Mucosa of rectum (tissue), 2 donors: ENCODE data around the gene SYT13.

Experiments
- H3K27ac ChIP-seq, 2 donors: one replicate each; pipeline ENCODE4 v1.7.0; 2013; ENCODE audit warnings: inconsistent platforms in 2 of 2, low read depth in 2 of 2, low read length in 2 of 2
- H3K27me3 ChIP-seq, 2 donors: one replicate each; pipeline ENCODE4 v1.7.0; 2013; ENCODE audit warnings: low read length in 2 of 2; ENCODE audit not compliant: control insufficient read depth in 2 of 2, insufficient read depth in 2 of 2
- H3K36me3 ChIP-seq, 2 donors: one replicate each; pipeline ENCODE4 v1.7.0; 2013; ENCODE audit warnings: low read length in 2 of 2; ENCODE audit not compliant: control insufficient read depth in 2 of 2, insufficient read depth in 2 of 2
- H3K4me1 ChIP-seq, 2 donors: one replicate each; pipeline ENCODE4 v1.7.0; 2013; ENCODE audit warnings: low read length in 2 of 2, mild to moderate bottlenecking in 1 of 2; ENCODE audit not compliant: control insufficient read depth in 2 of 2, insufficient read depth in 2 of 2
- H3K4me3 ChIP-seq, 2 donors: one replicate each; pipeline ENCODE4 v1.7.0; 2013; ENCODE audit warnings: low read length in 2 of 2
- H3K9ac ChIP-seq, 2 donors: one replicate each; pipeline ENCODE4 v1.7.0; 2013; ENCODE audit warnings: low read length in 2 of 2, low read depth in 1 of 2, mild to moderate bottlenecking in 1 of 2
- H3K9me3 ChIP-seq, 2 donors: one replicate each; pipeline ENCODE4 v1.7.0; 2013; ENCODE audit warnings: low read length in 2 of 2; ENCODE audit not compliant: control insufficient read depth in 2 of 2
- donor health status: healthy.
- donor health status: Normal muscosa, but diverticular disease.

SYT13 gene

DNA sequence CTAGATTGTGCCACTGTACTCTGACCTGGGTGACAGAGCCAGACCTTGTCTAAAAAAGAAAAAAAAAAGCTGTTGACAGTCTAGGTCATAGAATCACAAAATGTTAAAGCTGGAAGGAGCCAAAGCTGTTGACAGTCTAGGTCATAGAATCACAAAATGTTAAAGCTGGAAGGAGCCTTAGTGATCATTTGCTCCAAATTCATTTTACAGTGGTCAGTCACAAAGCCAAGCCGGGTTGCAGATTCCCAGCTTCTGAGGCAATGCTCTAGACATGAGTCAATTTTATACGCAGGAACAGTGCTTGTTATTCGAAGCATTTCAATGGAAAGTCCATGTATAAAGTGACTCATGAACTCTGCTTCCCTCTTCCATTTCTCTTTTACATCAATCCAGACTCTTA, 47.4 kb downstream of the SYT13 start:
- Histone ChIP-seq H3K4me3 (no peak overlapping the region), H3K27me3 (peaks cover 0 to 3% of the 10 kb centered on the region in 2 donors), H3K36me3 (peaks cover 0 to 2% of the 10 kb centered on the region in 2 donors), H3K9me3 (no peaks in the 10 kb centered on the region), H3K27ac (no peak overlapping the region), H3K9ac (no peak overlapping the region), H3K4me1 (no peaks in the 10 kb centered on the region)

DNA sequence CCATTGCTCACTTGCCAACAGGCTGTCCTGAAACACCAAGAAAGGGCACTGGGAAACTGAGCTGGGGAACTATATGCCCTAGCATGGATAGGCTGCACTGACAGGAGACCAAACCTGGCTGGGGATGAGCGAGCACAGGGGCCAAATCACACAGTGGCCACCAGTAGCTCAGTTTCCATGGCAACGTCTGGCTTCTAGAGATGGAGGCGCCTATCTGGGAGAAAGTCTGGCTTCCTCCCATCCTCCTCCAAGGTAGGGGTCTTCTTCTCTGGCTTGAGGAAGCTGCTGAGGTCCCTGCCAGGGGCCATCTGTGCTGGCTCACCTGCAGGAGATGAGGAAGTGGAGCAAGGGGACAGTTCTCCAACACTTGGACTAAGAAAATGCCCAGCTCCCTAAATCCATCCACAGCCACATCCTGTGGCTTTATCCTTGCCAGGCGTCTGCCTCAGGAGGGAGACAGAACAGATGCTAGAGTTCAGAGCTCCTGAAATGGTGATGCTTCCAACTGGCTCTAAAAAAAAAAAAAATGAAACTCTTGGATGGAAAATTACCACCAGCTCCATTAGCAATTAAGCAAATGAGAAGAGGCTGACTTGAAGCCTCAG, 48.3 kb downstream of the SYT13 start:
- Histone ChIP-seq H3K9ac (no peak overlapping the region), H3K4me1 (no peaks in the 10 kb centered on the region), H3K27me3 (peaks cover 0 to 3% of the 10 kb centered on the region in 2 donors), H3K4me3 (no peak overlapping the region), H3K36me3 (no peaks in the 10 kb centered on the region), H3K27ac (no peak overlapping the region), H3K9me3 (no peaks in the 10 kb centered on the region)

DNA sequence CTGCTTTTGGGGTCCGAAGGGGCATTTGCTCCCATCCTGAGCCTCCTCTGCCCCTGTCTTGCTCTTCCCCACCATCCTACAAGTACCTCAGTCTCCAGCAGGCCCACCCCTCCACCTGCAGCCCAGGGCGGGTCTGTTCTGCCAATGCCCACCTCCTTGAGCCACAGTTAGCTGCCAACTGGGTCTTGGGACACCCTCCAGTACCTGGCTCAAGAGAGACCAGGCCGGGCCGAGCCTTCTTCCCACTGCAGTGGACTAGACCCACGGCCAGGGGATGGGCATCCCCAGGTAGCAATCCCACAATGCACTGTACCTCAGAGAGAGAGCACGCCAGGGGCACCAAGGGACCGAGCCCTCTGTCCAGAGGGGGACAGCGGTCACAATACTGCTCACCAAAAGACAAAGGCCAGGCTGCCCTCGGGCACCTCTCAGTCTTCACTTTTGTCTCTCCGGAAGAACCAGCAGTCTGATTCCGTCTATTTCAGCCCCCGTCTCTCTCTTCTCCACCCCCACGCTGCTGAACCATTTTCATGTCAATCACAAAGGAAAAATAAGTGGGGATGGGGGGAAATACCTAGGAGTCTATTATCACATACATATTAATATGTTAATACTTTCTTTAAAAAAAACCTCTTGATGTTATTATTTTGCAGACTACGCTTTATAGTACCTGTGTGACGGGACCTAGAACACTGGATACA, 51.7 kb downstream of the SYT13 start:
- no peak overlapping the region for H3K4me3 ChIP-seq

DNA sequence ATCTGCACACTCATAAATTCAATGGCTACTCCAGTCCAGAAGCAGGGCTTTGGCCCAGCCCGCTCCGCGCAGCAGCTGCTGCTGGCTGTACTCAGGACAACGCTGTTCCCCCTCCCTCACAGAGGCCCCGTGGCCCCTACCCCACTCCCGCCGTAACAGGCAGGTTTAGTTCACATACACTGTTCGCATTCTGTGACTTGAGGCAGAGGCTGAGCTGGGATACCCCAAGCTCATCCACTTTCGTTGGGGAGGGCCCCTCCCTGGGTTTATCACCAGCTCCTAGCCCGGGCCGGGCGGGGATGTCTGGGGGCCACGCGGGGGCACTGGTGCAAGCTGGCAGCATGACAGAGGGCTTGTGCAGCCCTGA, 52.4 kb downstream of the SYT13 start:
- peaks cover 0 to 3% of the 10 kb centered on the region in 2 donors for H3K27me3 ChIP-seq
- no peak overlapping the region for H3K4me3 ChIP-seq
- no peak overlapping the region for H3K27ac ChIP-seq
- no peaks in the 10 kb centered on the region for H3K36me3 ChIP-seq
- H3K9me3 ChIP-seq: no peaks in the 10 kb centered on the region
- H3K4me1 ChIP-seq: no peaks in the 10 kb centered on the region
- no peak overlapping the region for H3K9ac ChIP-seq

More for the DNA sequence above, 51.7 kb downstream of the SYT13 start:
- Histone ChIP-seq H3K27ac (no peak overlapping the region), H3K9me3 (no peaks in the 10 kb centered on the region), H3K4me1 (no peaks in the 10 kb centered on the region), H3K27me3 (peaks cover 0 to 3% of the 10 kb centered on the region in 2 donors), H3K9ac (no peak overlapping the region), H3K36me3 (no peaks in the 10 kb centered on the region)

DNA sequence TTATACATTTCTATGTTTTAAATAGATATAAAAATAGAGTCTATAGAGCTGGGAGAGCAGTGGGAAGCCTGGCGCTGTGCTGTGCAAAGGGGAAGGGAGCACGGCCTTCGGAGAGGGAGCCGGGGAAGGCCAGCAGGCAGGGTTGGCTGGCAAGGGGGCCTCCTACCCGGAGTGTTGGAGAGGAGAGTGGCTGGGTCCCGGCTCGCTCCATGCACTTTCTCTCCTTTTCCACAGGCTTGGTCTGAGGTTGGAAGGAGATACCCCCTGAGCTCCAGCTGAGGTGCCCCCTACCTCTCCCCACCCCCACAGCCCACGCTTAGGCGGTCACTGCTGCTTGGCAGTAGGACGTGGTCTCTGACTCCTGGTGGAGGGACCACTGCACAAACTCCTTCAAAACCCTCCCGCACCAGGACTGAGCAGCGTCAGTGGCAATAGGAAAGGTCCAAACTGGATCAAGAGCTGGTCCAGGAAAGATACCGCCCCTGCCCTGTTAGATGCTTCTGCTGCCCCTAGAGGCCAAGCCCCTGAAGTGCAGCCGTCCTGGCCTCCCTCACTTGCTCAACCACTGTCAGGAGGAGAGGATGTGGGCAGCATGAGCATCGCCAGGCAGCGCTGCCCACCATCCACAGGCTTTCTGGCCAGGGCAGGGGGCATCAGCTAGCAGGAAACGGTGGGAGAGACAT, 52.9 kb downstream of the SYT13 start:
- peaks cover 0 to 3% of the 10 kb centered on the region in 2 donors for H3K27me3 ChIP-seq
- H3K9ac ChIP-seq: no peak overlapping the region
- H3K4me3 ChIP-seq: no peak overlapping the region
- H3K9me3 ChIP-seq: no peaks in the 10 kb centered on the region
- H3K4me1 ChIP-seq: no peaks in the 10 kb centered on the region
- no peaks in the 10 kb centered on the region for H3K36me3 ChIP-seq
- H3K27ac ChIP-seq: no peak overlapping the region

DNA sequence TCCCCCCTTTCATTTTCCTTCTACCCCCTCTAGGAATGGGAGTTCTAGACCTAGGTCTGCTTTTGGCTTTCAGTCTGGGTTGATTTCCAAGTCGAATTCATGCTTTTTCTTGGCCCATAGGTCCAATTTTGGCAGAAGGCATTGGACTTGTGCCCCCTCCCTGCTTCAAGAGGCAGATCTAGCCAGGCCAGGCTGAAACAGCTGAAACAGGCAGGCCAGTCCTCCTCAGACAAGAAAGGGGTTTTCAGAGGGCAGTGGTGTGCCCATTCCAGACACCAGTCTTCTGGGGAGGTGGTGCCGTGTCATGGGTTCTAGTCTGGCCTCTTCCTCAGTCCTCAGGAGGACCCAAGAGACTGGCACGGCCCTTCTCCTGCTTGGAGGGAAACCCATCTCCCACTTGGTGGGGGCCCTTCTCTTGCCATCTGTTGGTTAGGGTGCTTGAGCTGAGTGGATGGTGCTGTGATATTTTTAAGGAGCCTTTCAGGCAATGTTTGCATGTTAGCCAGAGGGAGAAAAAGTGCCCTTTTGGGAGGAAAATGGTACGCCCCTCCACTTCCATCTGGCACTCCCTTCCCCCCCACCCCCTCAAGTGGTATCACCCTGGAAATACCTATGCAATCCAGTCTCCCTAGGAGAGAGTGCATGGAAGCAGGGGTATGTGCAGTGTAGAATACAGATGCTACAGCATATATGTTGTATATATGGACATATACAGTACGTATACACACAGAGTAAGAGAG, 53.6 kb downstream of the SYT13 start:
- no peak overlapping the region for H3K27ac ChIP-seq
- H3K9ac ChIP-seq: no peak overlapping the region
- H3K27me3 ChIP-seq: peaks cover 0 to 3% of the 10 kb centered on the region in 2 donors
- H3K4me1 ChIP-seq: no peaks in the 10 kb centered on the region
- no peak overlapping the region for H3K4me3 ChIP-seq
- H3K36me3 ChIP-seq: peaks cover 0 to 4% of the 10 kb centered on the region in 2 donors
- H3K9me3 ChIP-seq: no peaks in the 10 kb centered on the region

DNA sequence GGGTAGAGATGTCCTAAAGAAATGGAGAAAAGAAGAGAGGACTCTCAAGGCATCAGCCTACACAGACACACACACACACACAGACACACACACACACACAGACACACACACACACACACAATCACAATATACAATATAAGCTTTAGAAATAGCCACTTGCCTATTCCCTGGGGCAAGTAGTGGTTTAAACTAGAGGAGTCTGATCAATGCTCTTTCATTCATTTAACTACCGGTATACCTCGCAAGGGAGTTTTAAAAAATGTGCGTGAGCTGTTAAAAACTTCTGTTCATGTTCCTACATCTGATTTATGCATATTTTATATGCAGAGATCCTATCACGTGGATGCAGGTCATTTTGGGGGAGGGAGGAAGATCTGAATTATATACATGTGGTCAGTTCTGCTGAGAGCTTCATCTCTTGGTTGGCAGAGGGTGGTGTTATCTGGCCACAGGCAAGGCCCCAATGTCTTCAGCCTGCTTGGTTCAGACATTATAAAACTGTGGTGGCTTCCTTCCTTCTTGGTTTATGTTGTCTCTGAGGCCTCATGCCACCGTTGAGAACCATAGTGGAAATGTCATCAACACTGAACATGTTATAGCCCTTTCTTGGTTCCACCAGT, 56.6 kb downstream of the SYT13 start:
- no peak overlapping the region for H3K27ac ChIP-seq

DNA sequence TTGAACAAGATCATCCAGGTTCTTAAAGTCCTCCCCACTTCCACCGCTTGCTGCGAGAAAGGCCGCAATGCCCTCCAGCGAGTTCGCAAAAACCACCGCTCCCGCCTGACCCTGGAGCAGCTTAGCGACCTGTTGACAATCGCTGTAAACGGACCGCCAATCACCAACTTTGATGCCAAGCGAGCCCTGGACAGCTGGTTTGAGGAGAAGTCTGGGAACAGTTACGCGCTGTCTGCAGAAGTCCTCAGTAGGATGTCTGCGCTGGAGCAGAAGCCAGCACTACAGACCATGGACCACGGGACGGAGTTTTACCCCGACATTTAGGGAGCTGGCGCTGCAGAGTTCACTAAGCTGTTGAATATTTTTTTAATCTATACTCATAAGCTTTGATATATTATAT, 58.3 kb downstream of the SYT13 start:
- peaks cover 12 to 22% of the 10 kb centered on the region in 2 donors for H3K36me3 ChIP-seq

More for the DNA sequence above, 56.6 kb downstream of the SYT13 start:
- peaks cover 12 to 22% of the 10 kb centered on the region in 2 donors for H3K36me3 ChIP-seq
- no peaks in the 10 kb centered on the region for H3K4me1 ChIP-seq
- no peak overlapping the region for H3K4me3 ChIP-seq
- no peaks in the 10 kb centered on the region for H3K27me3 ChIP-seq
- H3K9ac ChIP-seq: no peak overlapping the region
- H3K9me3 ChIP-seq: no peaks in the 10 kb centered on the region

DNA sequence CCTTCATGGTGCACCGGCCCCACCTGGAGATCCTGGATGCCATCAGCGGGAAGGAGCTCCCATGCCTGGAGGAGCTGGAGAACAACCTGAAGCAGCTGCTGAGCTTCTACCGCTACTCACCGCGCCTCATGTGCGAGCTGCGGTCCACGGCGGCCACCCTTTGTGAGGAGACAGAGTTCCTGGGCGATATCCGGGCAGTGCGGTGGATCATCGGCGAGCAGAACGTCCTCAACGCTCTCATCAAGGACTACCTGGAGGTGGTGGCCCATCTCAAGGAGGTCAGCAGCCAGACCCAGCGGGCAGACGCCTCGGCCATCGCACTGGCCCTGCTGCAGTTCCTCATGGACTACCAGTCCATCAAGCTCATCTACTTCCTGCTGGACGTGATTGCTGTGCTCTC, 59.2 kb downstream of the SYT13 start:
- peaks cover 12 to 22% of the 10 kb centered on the region in 2 donors for H3K36me3 ChIP-seq
- H3K4me3 ChIP-seq: no peak overlapping the region
- H3K9me3 ChIP-seq: no peaks in the 10 kb centered on the region
- no peak overlapping the region for H3K9ac ChIP-seq
- H3K27ac ChIP-seq: no peak overlapping the region
- H3K27me3 ChIP-seq: no peaks in the 10 kb centered on the region
- H3K4me1 ChIP-seq: no peaks in the 10 kb centered on the region

More for the DNA sequence above, 58.3 kb downstream of the SYT13 start:
- no peaks in the 10 kb centered on the region for H3K4me1 ChIP-seq
- H3K27ac ChIP-seq: no peak overlapping the region
- no peaks in the 10 kb centered on the region for H3K27me3 ChIP-seq
- H3K4me3 ChIP-seq: no peak overlapping the region
- H3K9me3 ChIP-seq: no peaks in the 10 kb centered on the region
- H3K9ac ChIP-seq: no peak overlapping the region
